ENCODE data around the gene HDDC2. TPM values are rescaled to one million over a fixed set of nuclear protein-coding genes. Genes with fewer than 3 reads are reported as not detected.

The HDDC2 gene
- total and polyA plus RNA-seq, 2 of the 8 experiments (the other 6 are each of a cell fraction or from before 2014, with no cell fraction given): 89.3 to 129 TPM

DNA sequence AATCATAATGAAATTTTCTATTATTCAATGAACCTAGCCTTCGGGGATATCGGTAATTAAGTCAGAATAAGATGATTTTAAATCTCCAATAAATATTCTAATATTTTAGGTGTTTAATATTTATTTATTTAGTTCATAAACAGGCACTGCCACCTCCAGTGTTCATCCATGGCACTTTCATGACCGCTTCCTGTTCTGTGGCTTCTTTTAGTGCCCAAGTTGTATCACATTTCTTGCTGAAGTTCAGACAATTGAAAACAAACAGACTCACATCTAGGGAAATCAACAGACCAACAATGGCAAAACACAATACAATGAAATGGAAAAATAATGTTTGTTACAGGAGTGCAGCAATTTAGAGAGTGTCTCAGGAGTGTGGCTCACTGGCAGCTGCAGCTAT, 26.0 kb downstream of the HDDC2 start (continued):
- TF ChIP-seq, protein P1, sequence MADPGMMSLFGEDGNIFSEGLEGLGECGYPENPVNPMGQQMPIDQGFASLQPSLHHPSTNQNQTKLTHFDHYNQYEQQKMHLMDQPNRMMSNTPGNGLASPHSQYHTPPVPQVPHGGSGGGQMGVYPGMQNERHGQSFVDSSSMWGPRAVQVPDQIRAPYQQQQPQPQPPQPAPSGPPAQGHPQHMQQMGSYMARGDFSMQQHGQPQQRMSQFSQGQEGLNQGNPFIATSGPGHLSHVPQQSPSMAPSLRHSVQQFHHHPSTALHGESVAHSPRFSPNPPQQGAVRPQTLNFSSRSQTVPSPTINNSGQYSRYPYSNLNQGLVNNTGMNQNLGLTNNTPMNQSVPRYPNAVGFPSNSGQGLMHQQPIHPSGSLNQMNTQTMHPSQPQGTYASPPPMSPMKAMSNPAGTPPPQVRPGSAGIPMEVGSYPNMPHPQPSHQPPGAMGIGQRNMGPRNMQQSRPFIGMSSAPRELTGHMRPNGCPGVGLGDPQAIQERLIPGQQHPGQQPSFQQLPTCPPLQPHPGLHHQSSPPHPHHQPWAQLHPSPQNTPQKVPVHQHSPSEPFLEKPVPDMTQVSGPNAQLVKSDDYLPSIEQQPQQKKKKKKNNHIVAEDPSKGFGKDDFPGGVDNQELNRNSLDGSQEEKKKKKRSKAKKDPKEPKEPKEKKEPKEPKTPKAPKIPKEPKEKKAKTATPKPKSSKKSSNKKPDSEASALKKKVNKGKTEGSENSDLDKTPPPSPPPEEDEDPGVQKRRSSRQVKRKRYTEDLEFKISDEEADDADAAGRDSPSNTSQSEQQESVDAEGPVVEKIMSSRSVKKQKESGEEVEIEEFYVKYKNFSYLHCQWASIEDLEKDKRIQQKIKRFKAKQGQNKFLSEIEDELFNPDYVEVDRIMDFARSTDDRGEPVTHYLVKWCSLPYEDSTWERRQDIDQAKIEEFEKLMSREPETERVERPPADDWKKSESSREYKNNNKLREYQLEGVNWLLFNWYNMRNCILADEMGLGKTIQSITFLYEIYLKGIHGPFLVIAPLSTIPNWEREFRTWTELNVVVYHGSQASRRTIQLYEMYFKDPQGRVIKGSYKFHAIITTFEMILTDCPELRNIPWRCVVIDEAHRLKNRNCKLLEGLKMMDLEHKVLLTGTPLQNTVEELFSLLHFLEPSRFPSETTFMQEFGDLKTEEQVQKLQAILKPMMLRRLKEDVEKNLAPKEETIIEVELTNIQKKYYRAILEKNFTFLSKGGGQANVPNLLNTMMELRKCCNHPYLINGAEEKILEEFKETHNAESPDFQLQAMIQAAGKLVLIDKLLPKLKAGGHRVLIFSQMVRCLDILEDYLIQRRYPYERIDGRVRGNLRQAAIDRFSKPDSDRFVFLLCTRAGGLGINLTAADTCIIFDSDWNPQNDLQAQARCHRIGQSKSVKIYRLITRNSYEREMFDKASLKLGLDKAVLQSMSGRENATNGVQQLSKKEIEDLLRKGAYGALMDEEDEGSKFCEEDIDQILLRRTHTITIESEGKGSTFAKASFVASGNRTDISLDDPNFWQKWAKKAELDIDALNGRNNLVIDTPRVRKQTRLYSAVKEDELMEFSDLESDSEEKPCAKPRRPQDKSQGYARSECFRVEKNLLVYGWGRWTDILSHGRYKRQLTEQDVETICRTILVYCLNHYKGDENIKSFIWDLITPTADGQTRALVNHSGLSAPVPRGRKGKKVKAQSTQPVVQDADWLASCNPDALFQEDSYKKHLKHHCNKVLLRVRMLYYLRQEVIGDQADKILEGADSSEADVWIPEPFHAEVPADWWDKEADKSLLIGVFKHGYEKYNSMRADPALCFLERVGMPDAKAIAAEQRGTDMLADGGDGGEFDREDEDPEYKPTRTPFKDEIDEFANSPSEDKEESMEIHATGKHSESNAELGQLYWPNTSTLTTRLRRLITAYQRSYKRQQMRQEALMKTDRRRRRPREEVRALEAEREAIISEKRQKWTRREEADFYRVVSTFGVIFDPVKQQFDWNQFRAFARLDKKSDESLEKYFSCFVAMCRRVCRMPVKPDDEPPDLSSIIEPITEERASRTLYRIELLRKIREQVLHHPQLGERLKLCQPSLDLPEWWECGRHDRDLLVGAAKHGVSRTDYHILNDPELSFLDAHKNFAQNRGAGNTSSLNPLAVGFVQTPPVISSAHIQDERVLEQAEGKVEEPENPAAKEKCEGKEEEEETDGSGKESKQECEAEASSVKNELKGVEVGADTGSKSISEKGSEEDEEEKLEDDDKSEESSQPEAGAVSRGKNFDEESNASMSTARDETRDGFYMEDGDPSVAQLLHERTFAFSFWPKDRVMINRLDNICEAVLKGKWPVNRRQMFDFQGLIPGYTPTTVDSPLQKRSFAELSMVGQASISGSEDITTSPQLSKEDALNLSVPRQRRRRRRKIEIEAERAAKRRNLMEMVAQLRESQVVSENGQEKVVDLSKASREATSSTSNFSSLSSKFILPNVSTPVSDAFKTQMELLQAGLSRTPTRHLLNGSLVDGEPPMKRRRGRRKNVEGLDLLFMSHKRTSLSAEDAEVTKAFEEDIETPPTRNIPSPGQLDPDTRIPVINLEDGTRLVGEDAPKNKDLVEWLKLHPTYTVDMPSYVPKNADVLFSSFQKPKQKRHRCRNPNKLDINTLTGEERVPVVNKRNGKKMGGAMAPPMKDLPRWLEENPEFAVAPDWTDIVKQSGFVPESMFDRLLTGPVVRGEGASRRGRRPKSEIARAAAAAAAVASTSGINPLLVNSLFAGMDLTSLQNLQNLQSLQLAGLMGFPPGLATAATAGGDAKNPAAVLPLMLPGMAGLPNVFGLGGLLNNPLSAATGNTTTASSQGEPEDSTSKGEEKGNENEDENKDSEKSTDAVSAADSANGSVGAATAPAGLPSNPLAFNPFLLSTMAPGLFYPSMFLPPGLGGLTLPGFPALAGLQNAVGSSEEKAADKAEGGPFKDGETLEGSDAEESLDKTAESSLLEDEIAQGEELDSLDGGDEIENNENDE (IDR thresholded peaks at IDR 0.05; ENCODE audit: insufficient replicate concordance, low read length): no peak
- no peak for TF ChIP-seq RBBP5 (IDR thresholded peaks at IDR 0.05; ENCODE audit: borderline replicate concordance, low read depth, low read length)
- TF ChIP-seq SRF (IDR thresholded peaks at IDR 0.05; ENCODE audit: low read depth, low read length): no peak
- no peak for TF ChIP-seq RFX5 (IDR thresholded peaks at IDR 0.05; ENCODE audit: borderline replicate concordance, low read depth, low read length)

All from H1 (cell line).